ENCODE measurements around the gene ETNK2. TPM values are rescaled to one million over a fixed set of nuclear protein-coding genes. Genes with fewer than 3 reads are reported as not detected.

ETNK2 gene
- total and polyA plus RNA-seq, 2 of the 8 experiments (the other 6 are each of a cell fraction or from before 2014, with no cell fraction given), result 20.1 to 26.7 TPM

GRCh38 chr1:204153667-204154066, 1.8 kb upstream of the ETNK2 start (continued):
- TF ChIP-seq ZNF274 (IDR thresholded peaks at IDR 0.05; ENCODE audit: borderline replicate concordance, extremely low read depth, low read length) (no peak), FOSL1 (IDR thresholded peaks at IDR 0.05; ENCODE audit: insufficient read depth, low read depth, low read length) (no peak), POU5F1 (IDR thresholded peaks at IDR 0.05; ENCODE audit: low read depth, low read length) (no peak), KDM5A (IDR thresholded peaks at IDR 0.05; ENCODE audit: low read length) (no peak), SAP30 (IDR thresholded peaks at IDR 0.05; ENCODE audit: insufficient read depth, insufficient replicate concordance, low read length) (no peak), TEAD4 (IDR thresholded peaks at IDR 0.05; ENCODE audit: low read depth, low read length) (no peak), CHD1 (IDR thresholded peaks at IDR 0.05; ENCODE audit: low read depth, low read length) (no peak), KDM1A (IDR thresholded peaks at IDR 0.05; ENCODE audit: borderline replicate concordance, low read length) (no peak), ATF3 (IDR thresholded peaks at IDR 0.05; ENCODE audit: insufficient read depth, low read depth, low read length) (no peak), CBX8 (IDR thresholded peaks at IDR 0.05; ENCODE audit: borderline replicate concordance, low read depth, low read length) (no peak), BRCA1 (IDR thresholded peaks at IDR 0.05; ENCODE audit: low read depth, low read length) (no peak)
